ENCODE measurements around the gene VILL.

The VILL gene

GRCh38 chr3:37982331-37982730 lies 8.3 kb upstream of the VILL start:
- Histone ChIP-seq H3K9me3 (ENCODE audit: insufficient read depth, low read length, severe bottlenecking) (no peaks in the 10 kb centered on the region), H3K9ac (ENCODE audit: low read depth, low read length) (no peak overlapping the region), H4K20me1 (ENCODE audit: insufficient read depth, low read length) (no peaks in the 10 kb centered on the region), H3K79me2 (ENCODE audit: insufficient read depth, low read length) (no peaks in the 10 kb centered on the region), H3K27ac (ENCODE audit: low read length) (no peak overlapping the region), H3K4me2 (ENCODE audit: insufficient read depth, low read length) (no peak overlapping the region), H3K27me3 (ENCODE audit: insufficient read depth, low read length, poor library complexity) (no peaks in the 10 kb centered on the region), H2AFZ (ENCODE audit: low read depth, low read length) (no peak overlapping the region), H3K4me1 (ENCODE audit: insufficient read depth, low read length) (no peaks in the 10 kb centered on the region), H3K4me3 (ENCODE audit: low read depth in 1 of 2, low read length in 2 of 2) (no peak overlapping the region), H3K36me3 (ENCODE audit: insufficient read depth, low read length) (peaks cover 42% of the 10 kb centered on the region)
- DNase-seq = no peak
- no peak for TF ChIP-seq EZH2 (IDR thresholded peaks at IDR 0.05; ENCODE audit: borderline replicate concordance, low read depth, low read length, severe bottlenecking)
- TF ChIP-seq, protein P1, sequence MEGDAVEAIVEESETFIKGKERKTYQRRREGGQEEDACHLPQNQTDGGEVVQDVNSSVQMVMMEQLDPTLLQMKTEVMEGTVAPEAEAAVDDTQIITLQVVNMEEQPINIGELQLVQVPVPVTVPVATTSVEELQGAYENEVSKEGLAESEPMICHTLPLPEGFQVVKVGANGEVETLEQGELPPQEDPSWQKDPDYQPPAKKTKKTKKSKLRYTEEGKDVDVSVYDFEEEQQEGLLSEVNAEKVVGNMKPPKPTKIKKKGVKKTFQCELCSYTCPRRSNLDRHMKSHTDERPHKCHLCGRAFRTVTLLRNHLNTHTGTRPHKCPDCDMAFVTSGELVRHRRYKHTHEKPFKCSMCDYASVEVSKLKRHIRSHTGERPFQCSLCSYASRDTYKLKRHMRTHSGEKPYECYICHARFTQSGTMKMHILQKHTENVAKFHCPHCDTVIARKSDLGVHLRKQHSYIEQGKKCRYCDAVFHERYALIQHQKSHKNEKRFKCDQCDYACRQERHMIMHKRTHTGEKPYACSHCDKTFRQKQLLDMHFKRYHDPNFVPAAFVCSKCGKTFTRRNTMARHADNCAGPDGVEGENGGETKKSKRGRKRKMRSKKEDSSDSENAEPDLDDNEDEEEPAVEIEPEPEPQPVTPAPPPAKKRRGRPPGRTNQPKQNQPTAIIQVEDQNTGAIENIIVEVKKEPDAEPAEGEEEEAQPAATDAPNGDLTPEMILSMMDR (IDR thresholded peaks at IDR 0.05; ENCODE audit: borderline replicate concordance, extremely low read depth, low read length, poor library complexity, severe bottlenecking) = no peak
- ATAC-seq (ENCODE audit: insufficient read depth, low read depth) = no peak

DNA sequence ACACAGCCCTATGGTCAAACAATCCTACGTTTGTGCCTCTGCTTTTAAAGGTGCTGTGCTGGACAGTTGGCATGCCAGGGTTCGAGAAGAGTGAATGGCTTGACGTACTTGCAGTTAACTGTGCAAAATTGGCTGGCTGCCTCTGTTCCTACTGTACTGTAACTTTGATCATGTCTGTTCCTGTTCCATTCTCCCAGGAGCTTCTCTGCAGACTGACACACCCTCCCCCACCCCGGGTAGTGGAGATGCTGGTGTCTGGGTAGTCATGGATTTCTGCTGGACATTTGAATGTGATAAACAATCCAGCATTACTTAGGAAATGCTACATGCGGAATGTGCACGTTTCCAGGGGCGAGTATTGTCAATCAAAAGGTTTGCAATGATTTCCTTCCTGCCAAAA lies 6.5 kb upstream of the VILL start:
- H3K4me3 ChIP-seq (ENCODE audit: low read depth in 1 of 2, low read length in 2 of 2) = no peak overlapping the region
- DNase-seq = no peak
- H3K4me1 ChIP-seq (ENCODE audit: insufficient read depth, low read length) = no peaks in the 10 kb centered on the region
- no peak overlapping the region for H3K4me2 ChIP-seq (ENCODE audit: insufficient read depth, low read length)
- no peak overlapping the region for H3K9ac ChIP-seq (ENCODE audit: low read depth, low read length)
- ATAC-seq (ENCODE audit: insufficient read depth, low read depth) = no peak
- H3K27me3 ChIP-seq (ENCODE audit: insufficient read depth, low read length, poor library complexity) = no peaks in the 10 kb centered on the region
- no peaks in the 10 kb centered on the region for H4K20me1 ChIP-seq (ENCODE audit: insufficient read depth, low read length)
- no peak overlapping the region for H2AFZ ChIP-seq (ENCODE audit: low read depth, low read length)
- TF ChIP-seq, protein P1 (IDR thresholded peaks at IDR 0.05; ENCODE audit: borderline replicate concordance, extremely low read depth, low read length, poor library complexity, severe bottlenecking) = no peak
- TF ChIP-seq EZH2 (IDR thresholded peaks at IDR 0.05; ENCODE audit: borderline replicate concordance, low read depth, low read length, severe bottlenecking) = no peak
- H3K36me3 ChIP-seq (ENCODE audit: insufficient read depth, low read length) = peaks cover 42% of the 10 kb centered on the region
- H3K79me2 ChIP-seq (ENCODE audit: insufficient read depth, low read length) = no peaks in the 10 kb centered on the region
- H3K9me3 ChIP-seq (ENCODE audit: insufficient read depth, low read length, severe bottlenecking) = no peaks in the 10 kb centered on the region
- no peak overlapping the region for H3K27ac ChIP-seq (ENCODE audit: low read length)

- Histone ChIP-seq H3K4me3 (ENCODE audit: low read depth in 1 of 2, low read length in 2 of 2) (no peak overlapping the region), H2AFZ (ENCODE audit: low read depth, low read length) (no peak overlapping the region), H3K36me3 (ENCODE audit: insufficient read depth, low read length) (peaks cover 42% of the 10 kb centered on the region), H3K27ac (ENCODE audit: low read length) (no peak overlapping the region), H3K27me3 (ENCODE audit: insufficient read depth, low read length, poor library complexity) (no peaks in the 10 kb centered on the region), H3K4me2 (ENCODE audit: insufficient read depth, low read length) (no peak overlapping the region), H3K9ac (ENCODE audit: low read depth, low read length) (no peak overlapping the region), H3K9me3 (ENCODE audit: insufficient read depth, low read length, severe bottlenecking) (no peaks in the 10 kb centered on the region), H3K79me2 (ENCODE audit: insufficient read depth, low read length) (no peaks in the 10 kb centered on the region), H3K4me1 (ENCODE audit: insufficient read depth, low read length) (no peaks in the 10 kb centered on the region), H4K20me1 (ENCODE audit: insufficient read depth, low read length) (no peaks in the 10 kb centered on the region)
- ATAC-seq (ENCODE audit: insufficient read depth, low read depth) = no peak
- TF ChIP-seq, protein P1 (IDR thresholded peaks at IDR 0.05; ENCODE audit: borderline replicate concordance, extremely low read depth, low read length, poor library complexity, severe bottlenecking) = no peak
- TF ChIP-seq EZH2 (IDR thresholded peaks at IDR 0.05; ENCODE audit: borderline replicate concordance, low read depth, low read length, severe bottlenecking) = no peak
- DNase-seq = no peak
Measured at GRCh38 chr3:37984596-37984995, 6.0 kb upstream of the VILL start.
